Suppressor macrophage treated with lipopolysaccharide for 1 hour (primary cell): ENCODE measurements around the gene PTPRN2.
"Not testable (repeated sequence)": the region's sequence is repeated elsewhere in the genome, so short reads cannot be mapped to it uniquely, and the experiment has no call there.

Experiments used
- DNase-seq, 3 donors: peaks; one replicate each; pipeline ENCODE4 v3.0.0-alpha.2; 2020 to 2022

The PTPRN2 gene

GRCh38 chr7:157734676-157735640 lies 852.7 kb downstream of the PTPRN2 start:
- no peak for DNase-seq

GRCh38 chr7:157733760-157734395 lies 853.7 kb downstream of the PTPRN2 start:
- not testable (repeated sequence) for DNase-seq

GRCh38 chr7:157731126-157731525 lies 856.5 kb downstream of the PTPRN2 start:
- DNase-seq, result no peak

- DNase-seq, result no peak
These were observed 857.0 kb downstream of the PTPRN2 start for GRCh38 chr7:157730614-157731013.

GRCh38 chr7:157729566-157729965 lies 858.1 kb downstream of the PTPRN2 start:
- no peak for DNase-seq

- no peak for DNase-seq
These were observed 859.5 kb downstream of the PTPRN2 start for GRCh38 chr7:157727964-157728615.

- no peak for DNase-seq
These were observed 860.9 kb downstream of the PTPRN2 start for GRCh38 chr7:157726764-157727163.

GRCh38 chr7:157725312-157725711 lies 862.3 kb downstream of the PTPRN2 start:
- not testable (repeated sequence) for DNase-seq

- no peak for DNase-seq
These were observed 864.4 kb downstream of the PTPRN2 start for GRCh38 chr7:157723205-157723604.

GRCh38 chr7:157722137-157723060 lies 865.2 kb downstream of the PTPRN2 start:
- no peak for DNase-seq

GRCh38 chr7:157721468-157722136 lies 866.0 kb downstream of the PTPRN2 start:
- no peak for DNase-seq

GRCh38 chr7:157719705-157720655 lies 867.6 kb downstream of the PTPRN2 start:
- no peak for DNase-seq

- no peak for DNase-seq
These were observed 868.5 kb downstream of the PTPRN2 start for GRCh38 chr7:157719008-157719682.

GRCh38 chr7:157718303-157719007 lies 869.2 kb downstream of the PTPRN2 start:
- no peak for DNase-seq

- DNase-seq, result no peak
These were observed 870.1 kb downstream of the PTPRN2 start for GRCh38 chr7:157717211-157718174.

GRCh38 chr7:157715938-157716280 lies 871.7 kb downstream of the PTPRN2 start:
- no peak for DNase-seq

- DNase-seq, result no peak
These were observed 872.3 kb downstream of the PTPRN2 start for GRCh38 chr7:157715071-157715937.
